Measurements from ENCODE around the gene MT4.

MT4 gene

DNA sequence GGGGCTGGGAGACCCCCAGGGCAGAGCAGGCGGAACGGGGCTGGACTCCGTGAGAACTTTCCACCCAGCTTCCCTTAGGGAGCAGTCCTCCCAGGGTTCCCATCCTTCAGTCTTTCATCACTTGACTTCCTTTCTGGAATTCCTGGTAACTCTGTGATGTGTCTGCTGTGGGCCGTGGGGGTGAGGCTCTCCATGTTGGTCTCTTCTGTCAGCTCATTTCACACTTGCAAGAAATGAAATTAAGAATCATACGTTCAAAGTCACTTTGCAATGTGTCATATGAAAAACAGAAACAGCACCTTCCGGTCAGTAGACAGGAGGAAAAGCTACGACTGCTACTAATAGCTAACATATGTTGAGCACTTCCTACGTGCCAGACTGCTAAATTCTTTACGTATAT lies 39.6 kb upstream of the MT4 start:
- H3K4me3 ChIP-seq (ENCODE audit: low read depth, low read length): no peak overlapping the region
- no peak for DNase-seq (ENCODE audit: low read depth)
- TF ChIP-seq, protein P1, sequence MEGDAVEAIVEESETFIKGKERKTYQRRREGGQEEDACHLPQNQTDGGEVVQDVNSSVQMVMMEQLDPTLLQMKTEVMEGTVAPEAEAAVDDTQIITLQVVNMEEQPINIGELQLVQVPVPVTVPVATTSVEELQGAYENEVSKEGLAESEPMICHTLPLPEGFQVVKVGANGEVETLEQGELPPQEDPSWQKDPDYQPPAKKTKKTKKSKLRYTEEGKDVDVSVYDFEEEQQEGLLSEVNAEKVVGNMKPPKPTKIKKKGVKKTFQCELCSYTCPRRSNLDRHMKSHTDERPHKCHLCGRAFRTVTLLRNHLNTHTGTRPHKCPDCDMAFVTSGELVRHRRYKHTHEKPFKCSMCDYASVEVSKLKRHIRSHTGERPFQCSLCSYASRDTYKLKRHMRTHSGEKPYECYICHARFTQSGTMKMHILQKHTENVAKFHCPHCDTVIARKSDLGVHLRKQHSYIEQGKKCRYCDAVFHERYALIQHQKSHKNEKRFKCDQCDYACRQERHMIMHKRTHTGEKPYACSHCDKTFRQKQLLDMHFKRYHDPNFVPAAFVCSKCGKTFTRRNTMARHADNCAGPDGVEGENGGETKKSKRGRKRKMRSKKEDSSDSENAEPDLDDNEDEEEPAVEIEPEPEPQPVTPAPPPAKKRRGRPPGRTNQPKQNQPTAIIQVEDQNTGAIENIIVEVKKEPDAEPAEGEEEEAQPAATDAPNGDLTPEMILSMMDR (IDR thresholded peaks at IDR 0.05; ENCODE audit: low read depth, low read length, missing control alignments): no peak

DNA sequence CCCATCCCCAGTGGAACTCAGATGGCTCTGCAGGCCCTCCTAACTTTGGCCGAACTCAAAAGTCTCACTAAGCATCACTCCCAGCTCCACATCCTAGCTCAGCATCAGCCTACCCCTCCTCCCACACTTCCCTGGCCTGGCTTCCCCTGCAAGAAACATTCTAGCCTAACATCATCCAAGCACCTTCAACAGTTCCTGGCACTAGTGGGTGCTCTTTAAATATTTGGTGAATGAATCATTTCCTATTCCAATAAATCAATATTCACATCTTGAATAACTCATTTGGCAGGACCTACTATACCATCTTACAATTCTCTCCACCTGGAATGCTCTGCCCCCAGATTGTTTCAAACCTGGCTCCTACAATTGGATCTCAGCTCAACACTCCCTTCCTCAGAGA lies 34.0 kb upstream of the MT4 start:
- no peak overlapping the region for H3K4me3 ChIP-seq (ENCODE audit: low read depth, low read length)
- TF ChIP-seq, protein P1 (IDR thresholded peaks at IDR 0.05; ENCODE audit: low read depth, low read length, missing control alignments): no peak
- DNase-seq (ENCODE audit: low read depth): no peak

DNA sequence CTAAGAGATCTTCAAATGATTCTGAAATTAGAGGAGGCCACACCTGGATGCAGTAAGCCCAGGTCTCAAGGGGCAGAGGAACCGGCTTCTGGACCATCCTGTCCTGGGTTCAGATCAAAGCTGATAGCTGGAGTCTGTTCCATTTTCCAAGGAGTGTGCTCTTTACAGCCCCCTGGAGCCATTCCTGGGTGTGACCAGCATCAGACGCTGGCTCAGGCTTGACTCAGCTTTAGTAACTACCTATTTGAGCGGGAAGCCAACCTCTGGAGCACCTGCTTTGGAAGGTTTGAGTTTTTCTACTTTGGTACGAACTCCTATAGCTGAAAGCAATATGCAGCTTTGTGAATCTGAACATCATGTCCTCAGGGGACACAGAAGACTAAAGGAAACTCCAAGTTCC lies 32.2 kb upstream of the MT4 start:
- TF ChIP-seq, protein P1 (IDR thresholded peaks at IDR 0.05; ENCODE audit: low read depth, low read length, missing control alignments): no peak
- no peak overlapping the region for H3K4me3 ChIP-seq (ENCODE audit: low read depth, low read length)
- DNase-seq (ENCODE audit: low read depth): no peak

DNA sequence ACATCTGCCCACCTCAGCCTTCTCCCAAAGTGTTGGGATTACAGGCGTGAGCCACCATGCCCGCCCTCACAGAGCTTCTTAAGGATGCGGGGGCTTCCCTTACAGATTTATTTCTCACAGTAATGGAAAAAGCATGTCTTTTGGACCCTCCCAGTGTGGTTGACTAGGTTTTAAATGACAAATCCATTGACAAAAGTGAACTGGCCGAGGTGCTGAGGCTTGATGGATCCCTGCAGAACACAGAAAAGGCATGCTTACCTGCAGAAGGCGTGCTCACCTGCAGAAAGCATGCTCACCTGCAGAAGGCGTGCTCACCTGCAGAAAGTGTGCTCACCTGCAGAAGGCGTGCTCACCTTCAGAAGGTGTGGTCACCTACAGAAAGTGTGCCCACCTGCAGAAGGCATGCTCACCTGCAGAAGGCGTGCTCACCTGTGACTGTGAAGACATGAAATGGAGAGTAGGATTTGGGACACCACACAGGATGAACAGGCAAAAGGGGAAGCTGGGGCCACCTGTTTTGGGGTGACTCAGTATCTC lies 30.0 kb upstream of the MT4 start:
- DNase-seq (ENCODE audit: low read depth): no peak
- TF ChIP-seq, protein P1 (IDR thresholded peaks at IDR 0.05; ENCODE audit: low read depth, low read length, missing control alignments): no peak
- H3K4me3 ChIP-seq (ENCODE audit: low read depth, low read length): no peak overlapping the region

DNA sequence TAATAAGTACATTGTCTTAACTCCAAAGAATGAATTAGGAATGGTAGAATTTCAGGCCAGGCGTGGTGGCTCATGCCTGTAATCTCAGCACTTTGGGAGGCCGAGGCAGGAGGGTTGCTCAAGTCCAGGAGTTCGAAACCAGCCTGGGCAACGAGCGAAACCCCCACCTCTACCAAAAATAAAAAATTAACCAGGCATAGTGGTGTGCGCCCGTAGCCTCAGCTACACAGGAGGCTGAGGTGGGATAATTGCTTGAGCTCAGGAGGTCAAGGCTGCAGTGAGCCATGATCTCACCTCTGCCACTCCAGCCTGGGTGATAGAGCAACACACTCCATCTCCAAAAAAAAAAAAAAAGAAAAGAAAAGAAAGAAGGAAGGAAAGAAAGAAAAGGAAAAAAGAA lies 26.5 kb upstream of the MT4 start:
- DNase-seq (ENCODE audit: low read depth): no peak
- TF ChIP-seq, protein P1 (IDR thresholded peaks at IDR 0.05; ENCODE audit: low read depth, low read length, missing control alignments): no peak
- no peak overlapping the region for H3K4me3 ChIP-seq (ENCODE audit: low read depth, low read length)

DNA sequence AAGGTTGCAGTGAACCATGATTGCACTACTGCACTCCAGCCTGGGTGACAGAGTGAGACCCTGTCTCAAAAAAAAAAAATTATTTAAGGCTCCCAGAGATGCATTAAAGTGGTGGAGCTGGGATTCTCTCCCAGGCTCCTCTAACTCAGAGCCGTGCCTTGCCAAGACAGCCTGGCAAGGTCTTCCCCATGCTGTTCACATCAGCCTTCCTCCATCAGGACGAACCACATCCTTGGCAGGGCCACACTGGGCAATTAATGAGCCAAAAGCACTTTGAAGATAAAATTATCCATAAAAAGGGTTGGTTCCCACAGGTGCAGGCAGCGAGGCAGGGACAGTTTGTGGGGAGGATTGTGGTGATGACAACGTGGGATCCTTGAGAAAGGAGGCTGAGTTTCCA lies 25.2 kb upstream of the MT4 start:
- TF ChIP-seq, protein P1 (IDR thresholded peaks at IDR 0.05; ENCODE audit: low read depth, low read length, missing control alignments): no peak
- no peak overlapping the region for H3K4me3 ChIP-seq (ENCODE audit: low read depth, low read length)

DNA sequence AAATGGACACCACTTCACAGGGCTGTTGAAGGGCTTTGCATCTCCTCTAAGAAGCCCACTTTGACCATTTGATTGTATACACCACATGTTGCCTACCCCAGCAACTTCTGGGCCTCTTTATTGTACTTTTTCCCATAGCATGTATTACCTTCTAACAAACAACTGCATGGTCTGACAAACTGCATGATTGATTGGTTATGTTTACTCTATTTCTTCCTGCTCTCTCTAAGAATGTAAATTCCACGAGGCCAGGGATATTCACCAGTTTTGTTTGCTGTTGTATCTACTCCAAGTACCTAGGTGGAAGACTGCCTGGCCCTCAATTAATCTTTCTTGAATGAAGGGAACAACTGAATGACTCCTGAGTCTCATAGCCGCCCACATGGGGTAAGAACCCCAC lies 22.8 kb upstream of the MT4 start:
- H3K4me3 ChIP-seq (ENCODE audit: low read depth, low read length): no peak overlapping the region
- no peak for DNase-seq (ENCODE audit: low read depth)
- TF ChIP-seq, protein P1 (IDR thresholded peaks at IDR 0.05; ENCODE audit: low read depth, low read length, missing control alignments): no peak

More for the DNA sequence above, 25.2 kb upstream of the MT4 start:
- DNase-seq (ENCODE audit: low read depth): no peak

Data from GM12864 (cell line).